SU-DHL-6 (cell line): ENCODE measurements around the gene PMM2.

Experiments used
- CTCF ChIP-seq: fragments of 200-600 bp; sonication (generic); IDR thresholded peaks from one replicate; pipeline ENCODE4 v1.5.1; 2017; ENCODE audit warnings: antibody characterized with exemption, mild to moderate bottlenecking, low read length, moderate library complexity; ENCODE audit not compliant: insufficient read depth, poor library complexity, severe bottlenecking
- EZH2phosphoT487 ChIP-seq: fragments of 200-600 bp; sonication (generic), shearing (Covaris generic); conservative IDR thresholded peaks from 2 replicates; pipeline ENCODE4 v1.6.1; 2018; ENCODE audit warnings: mild to moderate bottlenecking, antibody characterized with exemption, low read length, moderate library complexity, mixed read lengths

- TF ChIP-seq CTCF (no peak), EZH2phosphoT487 (no peak)
Measured at GRCh38 chr16:8861563-8862308, 64.1 kb downstream of the PMM2 start.
